Erythroblast (primary cell): Measurements from ENCODE around the gene KIF26B.
A peak's percentile ranks its signal among the peaks of the same experiment; 100 is the strongest.

ENCODE experiments used
- DNase-seq, 2 experiments: peaks; one replicate each; lab custom pipeline; 2025; lab: John Stamatoyannopoulos, UW
- GATA1 ChIP-seq: IDR thresholded peaks from 2 replicates; pipeline ENCODE4 v1.6.1; 2011; ENCODE audit warnings: low read depth, mild to moderate bottlenecking, control low read depth, low read length, moderate library complexity
- POLR2A ChIP-seq: IDR thresholded peaks from 2 replicates; pipeline ENCODE4 v1.6.1; 2011; ENCODE audit warnings: mild to moderate bottlenecking, low read length

KIF26B gene

GRCh38 chr1:245510144-245510543 is 355.4 kb downstream of the KIF26B start:
- TF ChIP-seq POLR2A (no peak), GATA1 (no peak)

GRCh38 chr1:245512181-245512888 is 357.6 kb downstream of the KIF26B start:
- DNase-seq, result no peak
- no peak for TF ChIP-seq GATA1
- no peak for TF ChIP-seq POLR2A

More at GRCh38 chr1:245510144-245510543, 355.4 kb downstream of the KIF26B start:
- DNase-seq, result no peak

- peak; percentile 9 to 15 for DNase-seq
- TF ChIP-seq GATA1 (no peak), POLR2A (no peak)
These were observed 358.3 kb downstream of the KIF26B start for GRCh38 chr1:245512980-245513578.

- TF ChIP-seq GATA1, result no peak
- TF ChIP-seq POLR2A, result no peak
- peak in 1 of 2 experiments; percentile 1 for DNase-seq
These were observed 361.5 kb downstream of the KIF26B start for GRCh38 chr1:245516284-245516759.

- no peak for TF ChIP-seq POLR2A
- no peak for TF ChIP-seq GATA1
- DNase-seq, result no peak
These were observed 365.8 kb downstream of the KIF26B start for GRCh38 chr1:245520611-245521010.

- TF ChIP-seq POLR2A, result no peak
- TF ChIP-seq GATA1, result no peak
- DNase-seq, result no peak
These were observed 371.4 kb downstream of the KIF26B start for GRCh38 chr1:245526141-245526540.

- no peak for DNase-seq
- TF ChIP-seq GATA1 (no peak), POLR2A (no peak)
These were observed 373.5 kb downstream of the KIF26B start for GRCh38 chr1:245528258-245528635.

GRCh38 chr1:245530937-245531336 is 376.2 kb downstream of the KIF26B start:
- TF ChIP-seq POLR2A (no peak), GATA1 (no peak)

GRCh38 chr1:245537992-245538391 is 383.2 kb downstream of the KIF26B start:
- TF ChIP-seq POLR2A (no peak), GATA1 (no peak)
- DNase-seq, result no peak

More at GRCh38 chr1:245530937-245531336, 376.2 kb downstream of the KIF26B start:
- DNase-seq, result no peak

GRCh38 chr1:245538671-245539070 is 383.9 kb downstream of the KIF26B start:
- no peak for TF ChIP-seq GATA1
- DNase-seq, result no peak

GRCh38 chr1:245541369-245541768 is 386.6 kb downstream of the KIF26B start:
- no peak for TF ChIP-seq GATA1
- no peak for TF ChIP-seq POLR2A
- DNase-seq, result no peak

GRCh38 chr1:245542365-245542764 is 387.6 kb downstream of the KIF26B start:
- no peak for DNase-seq
- TF ChIP-seq POLR2A, result no peak
- TF ChIP-seq GATA1, result no peak

- no peak for DNase-seq
- no peak for TF ChIP-seq POLR2A
- no peak for TF ChIP-seq GATA1
These were observed 389.5 kb downstream of the KIF26B start for GRCh38 chr1:245544236-245544635.

GRCh38 chr1:245546875-245547274 is 392.1 kb downstream of the KIF26B start:
- no peak for DNase-seq
- TF ChIP-seq GATA1 (no peak), POLR2A (no peak)
